ENCODE data around the gene SCARF2. TPM values are rescaled to one million over a fixed set of nuclear protein-coding genes. Genes with fewer than 3 reads are reported as not detected.

The SCARF2 gene
- total RNA-seq, 3 donors from 2014 or later (not counting 1 experiment from before 2014, with no cell fraction given), result 1.8 to 3.5 (median 2.9) TPM

- peaks cover 20% of the 10 kb centered on the region for H3K4me1 ChIP-seq (ENCODE audit: control insufficient read depth, insufficient read depth, low read length)
- no peak overlapping the region for H3K27ac ChIP-seq (ENCODE audit: low read length)
- Mint-ChIP-seq H3K27me3 (ENCODE audit: low read depth in 2 of 2) (peaks cover 6 to 17% of the 10 kb centered on the region in 2 donors), H3K36me3 (no peaks in the 10 kb centered on the region), H3K4me1 (peaks cover 5 to 25% of the 10 kb centered on the region in 2 donors), H3K9me3 (no peaks in the 10 kb centered on the region), H3K4me3 (no peak overlapping the region), H3K27ac (no peak overlapping the region)
- ATAC-seq (no peak), DNase-seq (no peak)
- TF ChIP-seq CTCF (IDR thresholded peaks at IDR 0.05), result no peak
- no peaks in the 10 kb centered on the region for H3K36me3 ChIP-seq (ENCODE audit: control insufficient read depth, insufficient read depth, low read length)
- intact Hi-C loops (cut with micrococcal nuclease), result loop anchor here (10.0 kb wide), 1 partner anchor 139 kb away; no protein-coding TSS in a partner anchor
- H3K27me3 ChIP-seq (ENCODE audit: control insufficient read depth, insufficient read depth, low read length), result peaks cover 35% of the 10 kb centered on the region
- 9% methylated on average over 96 of the region's 96 CpGs for WGBS (ENCODE audit: insufficient coverage)
- H3K4me3 ChIP-seq (ENCODE audit: low read length), result no peak overlapping the region
- no peaks in the 10 kb centered on the region for H3K9me3 ChIP-seq (ENCODE audit: control insufficient read depth, insufficient read depth, low read length)
These were observed 11.9 kb downstream of the SCARF2 start for GRCh38 chr22:20425566-20426258.

- Histone ChIP-seq H3K36me3 (ENCODE audit: control insufficient read depth, insufficient read depth, low read length) (no peaks in the 10 kb centered on the region), H3K27ac (ENCODE audit: low read length) (no peak overlapping the region), H3K4me3 (ENCODE audit: low read length) (no peak overlapping the region), H3K9me3 (ENCODE audit: control insufficient read depth, insufficient read depth, low read length) (no peaks in the 10 kb centered on the region), H3K27me3 (ENCODE audit: control insufficient read depth, insufficient read depth, low read length) (peaks cover 28% of the 10 kb centered on the region), H3K4me1 (ENCODE audit: control insufficient read depth, insufficient read depth, low read length) (peaks cover 14% of the 10 kb centered on the region)
- ATAC-seq, result peak in 1 of 3 donors; percentile 14
- Mint-ChIP-seq H3K27me3 (ENCODE audit: low read depth in 2 of 2) (peaks cover 6 to 17% of the 10 kb centered on the region in 2 donors), H3K9me3 (no peaks in the 10 kb centered on the region), H3K36me3 (no peaks in the 10 kb centered on the region), H3K4me1 (peaks cover 5 to 18% of the 10 kb centered on the region in 2 donors), H3K27ac (no peak overlapping the region), H3K4me3 (no peak overlapping the region)
- no peak for TF ChIP-seq CTCF (IDR thresholded peaks at IDR 0.05)
- no peak for DNase-seq
- intact Hi-C loops (cut with micrococcal nuclease), result loop anchor here (10.0 kb wide), 1 partner anchor 140 kb away; no protein-coding TSS in a partner anchor
- WGBS (ENCODE audit: insufficient coverage), result 42% methylated on average over 59 of the region's 59 CpGs
These were observed 12.6 kb downstream of the SCARF2 start for GRCh38 chr22:20424932-20425565.

- H3K27me3 Mint-ChIP-seq (ENCODE audit: low read depth in 2 of 2), result peaks cover 6 to 17% of the 10 kb centered on the region in 2 donors
These were observed 13.1 kb downstream of the SCARF2 start for GRCh38 chr22:20424568-20424931.

More at GRCh38 chr22:20424568-20424931, 13.1 kb downstream of the SCARF2 start:
- WGBS (ENCODE audit: insufficient coverage), result 93% methylated on average over 15 of the region's 15 CpGs
- Mint-ChIP-seq H3K4me1 (peaks cover 5 to 13% of the 10 kb centered on the region in 2 donors), H3K4me3 (peak overlapping the region; percentile 32), H3K27ac (no peak overlapping the region), H3K9me3 (no peaks in the 10 kb centered on the region), H3K36me3 (no peaks in the 10 kb centered on the region)
- peaks cover 23% of the 10 kb centered on the region for H3K27me3 ChIP-seq (ENCODE audit: control insufficient read depth, insufficient read depth, low read length)
- ATAC-seq (no peak), DNase-seq (no peak)
- TF ChIP-seq CTCF (IDR thresholded peaks at IDR 0.05), result no peak
- peaks cover 9% of the 10 kb centered on the region for H3K4me1 ChIP-seq (ENCODE audit: control insufficient read depth, insufficient read depth, low read length)
- no peak overlapping the region for H3K27ac ChIP-seq (ENCODE audit: low read length)
- no peaks in the 10 kb centered on the region for H3K9me3 ChIP-seq (ENCODE audit: control insufficient read depth, insufficient read depth, low read length)
- intact Hi-C loops (cut with micrococcal nuclease), result loop anchor here (10.0 kb wide), 1 partner anchor 140 kb away; no protein-coding TSS in a partner anchor
- H3K36me3 ChIP-seq (ENCODE audit: control insufficient read depth, insufficient read depth, low read length), result no peaks in the 10 kb centered on the region
- no peak overlapping the region for H3K4me3 ChIP-seq (ENCODE audit: low read length)
